Tibial nerve (tissue), 4 donors: ENCODE results near the gene S100PBP.

Experiments used
- CTCF ChIP-seq, 5 experiments: fragments of 200-600 bp in 3 of 5; fragments of 450-650 bp in 2 of 5; sonication (generic) in 3 of 5; IDR thresholded peaks; one replicate each; pipeline ENCODE4 v1.5.1; 2016 to 2019; ENCODE audit warnings: antibody characterized with exemption in 5 of 5, mild to moderate bottlenecking in 3 of 5, moderate library complexity in 2 of 5
- EP300 ChIP-seq, 2 donors: sonication (generic); formaldehyde crosslinking; IDR thresholded peaks; one replicate each; pipeline ENCODE4 v1.6.1; 2017; ENCODE audit warnings: antibody characterized with exemption in 2 of 2, mild to moderate bottlenecking in 1 of 2
- POLR2A ChIP-seq, 2 donors: fragments of 450-650 bp; IDR thresholded peaks; one replicate each; pipeline ENCODE4 v1.6.1; 2017; ENCODE audit warnings: antibody characterized with exemption in 2 of 2, mild to moderate bottlenecking in 2 of 2, moderate library complexity in 2 of 2

DNA sequence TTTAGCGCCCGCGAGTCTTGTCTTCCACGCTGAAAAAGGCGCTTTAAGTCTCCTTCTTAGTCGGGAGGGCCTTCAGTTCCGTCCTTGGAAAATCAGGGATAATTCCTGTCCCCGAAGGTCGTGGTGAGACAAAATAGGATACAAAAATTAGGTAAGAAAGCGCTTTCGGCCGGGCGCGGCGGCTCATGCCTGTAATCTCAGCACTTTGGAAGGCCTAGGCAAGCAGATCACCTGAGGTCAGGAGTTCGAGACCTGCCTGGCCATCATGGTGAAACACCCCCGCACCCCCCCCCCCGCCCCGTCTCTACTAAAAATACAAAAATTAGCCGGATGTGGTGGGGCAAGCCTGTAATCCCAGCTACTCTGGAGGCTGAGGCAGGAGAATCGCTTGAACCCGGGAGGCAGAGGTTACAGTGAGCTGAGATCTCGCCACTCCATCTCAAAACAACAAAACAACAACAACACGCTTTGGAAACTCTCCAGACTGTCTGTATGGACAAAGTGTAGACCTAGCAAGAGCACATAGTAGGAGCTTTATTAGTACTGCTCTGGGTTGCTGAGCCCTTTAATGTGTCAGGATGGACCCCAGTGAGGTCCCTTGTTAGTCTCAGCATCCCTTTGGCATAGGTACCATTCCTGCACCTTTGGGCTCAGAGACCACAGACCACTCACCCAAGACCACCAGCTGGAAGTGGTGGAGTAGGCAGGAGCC is 84.5 kb downstream of the S100PBP start:
- TF ChIP-seq CTCF (IDR thresholded peaks at IDR 0.05) = no peak
- TF ChIP-seq EP300 (IDR thresholded peaks at IDR 0.05) = no peak
- TF ChIP-seq POLR2A (IDR thresholded peaks at IDR 0.05) = no peak
